GM06990 (cell line): Measurements from ENCODE around the gene RAPGEF2.

Source experiments
- DNase-seq: peaks from one replicate; pipeline ENCODE4 v3.0.0-alpha.2; 2011; ENCODE audit not compliant: insufficient read length; ENCODE audit errors: extremely low read depth
- H3K27me3 ChIP-seq: replicated peaks from 2 replicates; pipeline ENCODE4 v1.6.0; 2011; ENCODE audit warnings: low read length; ENCODE audit not compliant: control insufficient read depth, insufficient read depth
- H3K36me3 ChIP-seq: 2 replicates; pipeline ENCODE4 v1.5.1; 2011; ENCODE audit warnings: low read length; ENCODE audit not compliant: control insufficient read depth, insufficient read depth
- H3K4me3 ChIP-seq: replicated peaks from 2 replicates; pipeline ENCODE4 v1.5.1; 2011; ENCODE audit warnings: low read depth, mild to moderate bottlenecking, control low read depth, low read length
- CTCF ChIP-seq: IDR thresholded peaks from 2 replicates; pipeline ENCODE4 v1.5.1; 2011; ENCODE audit warnings: low read length, control low read depth, mild to moderate bottlenecking, inconsistent platforms; ENCODE audit not compliant: insufficient read depth, poor library complexity, severe bottlenecking

Gene RAPGEF2

GRCh38 chr4:159229164-159229563, 126.3 kb downstream of the RAPGEF2 start:
- no peak for TF ChIP-seq CTCF
- Histone ChIP-seq H3K36me3 (no peaks in the 10 kb centered on the region), H3K4me3 (no peak overlapping the region), H3K27me3 (no peaks in the 10 kb centered on the region)
- no peak for DNase-seq

GRCh38 chr4:159232465-159233106, 129.7 kb downstream of the RAPGEF2 start:
- Histone ChIP-seq H3K27me3 (no peaks in the 10 kb centered on the region), H3K4me3 (no peak overlapping the region), H3K36me3 (no peaks in the 10 kb centered on the region)
- DNase-seq = no peak
- TF ChIP-seq CTCF = no peak

GRCh38 chr4:159235779-159236368, 133.0 kb downstream of the RAPGEF2 start:
- no peaks in the 10 kb centered on the region for H3K36me3 ChIP-seq
- no peaks in the 10 kb centered on the region for H3K27me3 ChIP-seq
- no peak overlapping the region for H3K4me3 ChIP-seq
- TF ChIP-seq CTCF = no peak
- DNase-seq = no peak

GRCh38 chr4:159237975-159238374, 135.1 kb downstream of the RAPGEF2 start:
- DNase-seq = no peak
- TF ChIP-seq CTCF = no peak
- Histone ChIP-seq H3K4me3 (no peak overlapping the region), H3K36me3 (no peaks in the 10 kb centered on the region), H3K27me3 (no peaks in the 10 kb centered on the region)

- H3K27me3 ChIP-seq = no peaks in the 10 kb centered on the region
- H3K4me3 ChIP-seq = no peak overlapping the region
- no peak for DNase-seq
- TF ChIP-seq CTCF = no peak
- no peaks in the 10 kb centered on the region for H3K36me3 ChIP-seq
Observed at GRCh38 chr4:159238631-159239030, 135.8 kb downstream of the RAPGEF2 start.
